ENCODE measurements around the gene RUVBL1. TPM values are rescaled to one million over a fixed set of nuclear protein-coding genes. Genes with fewer than 3 reads are reported as not detected.

RUVBL1 gene
- total RNA-seq, 1 experiment from 2014 or later, result 94.9 TPM

DNA sequence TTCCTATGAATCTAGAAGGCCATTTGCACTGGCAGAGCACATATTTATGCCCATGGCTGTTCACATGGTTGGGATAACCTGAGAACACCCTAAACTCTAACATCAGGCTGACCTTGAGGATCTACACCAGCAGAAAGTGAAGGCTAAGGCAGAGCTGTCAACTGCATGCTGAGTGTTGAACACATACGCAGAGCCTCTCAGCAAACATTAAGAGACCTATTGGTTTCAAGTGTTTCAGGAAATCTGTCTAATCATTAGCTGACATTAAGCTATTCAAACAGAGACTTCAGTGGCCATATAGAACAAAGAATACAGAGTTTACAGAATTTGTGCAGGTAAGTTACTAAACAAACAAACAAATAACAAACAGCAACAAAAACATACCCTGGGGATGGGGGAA, 87.5 kb downstream of the RUVBL1 start:
- H3F3A ChIP-seq (ENCODE audit: low read length, unreplicated experiment), result no peaks in the 10 kb centered on the region
- H3K4me2 ChIP-seq (ENCODE audit: low read length), result no peak overlapping the region
- intact Hi-C loops (cut with micrococcal nuclease), result no loop called here
- no peak overlapping the region for H2AFZ ChIP-seq (ENCODE audit: low read length)
- no peak overlapping the region for H3K27ac ChIP-seq (ENCODE audit: low read length)
- no peaks in the 10 kb centered on the region for H3K79me2 ChIP-seq (ENCODE audit: low read length)
- DNase-seq (no peak), ATAC-seq (no peak)
- ChIA-PET POLR2A (ENCODE audit: unreplicated experiment) (no interaction called here), CTCF (no interaction called here)
- no peaks in the 10 kb centered on the region for H3K9me2 ChIP-seq (replicated peaks; ENCODE audit: low read length)
- H3K9me3 ChIP-seq (ENCODE audit: low read length), result no peaks in the 10 kb centered on the region
- H3K9ac ChIP-seq (ENCODE audit: low read length), result no peak overlapping the region
- H4K20me1 ChIP-seq (ENCODE audit: low read length), result no peaks in the 10 kb centered on the region
- H3K4me3 ChIP-seq (ENCODE audit: low read length), result no peak overlapping the region
- TF ChIP-seq, protein P1, sequence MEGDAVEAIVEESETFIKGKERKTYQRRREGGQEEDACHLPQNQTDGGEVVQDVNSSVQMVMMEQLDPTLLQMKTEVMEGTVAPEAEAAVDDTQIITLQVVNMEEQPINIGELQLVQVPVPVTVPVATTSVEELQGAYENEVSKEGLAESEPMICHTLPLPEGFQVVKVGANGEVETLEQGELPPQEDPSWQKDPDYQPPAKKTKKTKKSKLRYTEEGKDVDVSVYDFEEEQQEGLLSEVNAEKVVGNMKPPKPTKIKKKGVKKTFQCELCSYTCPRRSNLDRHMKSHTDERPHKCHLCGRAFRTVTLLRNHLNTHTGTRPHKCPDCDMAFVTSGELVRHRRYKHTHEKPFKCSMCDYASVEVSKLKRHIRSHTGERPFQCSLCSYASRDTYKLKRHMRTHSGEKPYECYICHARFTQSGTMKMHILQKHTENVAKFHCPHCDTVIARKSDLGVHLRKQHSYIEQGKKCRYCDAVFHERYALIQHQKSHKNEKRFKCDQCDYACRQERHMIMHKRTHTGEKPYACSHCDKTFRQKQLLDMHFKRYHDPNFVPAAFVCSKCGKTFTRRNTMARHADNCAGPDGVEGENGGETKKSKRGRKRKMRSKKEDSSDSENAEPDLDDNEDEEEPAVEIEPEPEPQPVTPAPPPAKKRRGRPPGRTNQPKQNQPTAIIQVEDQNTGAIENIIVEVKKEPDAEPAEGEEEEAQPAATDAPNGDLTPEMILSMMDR (conservative IDR thresholded peaks at IDR 0.05; ENCODE audit: low read depth, low read length), result no peak
- TF ChIP-seq EZH2phosphoT487 (IDR thresholded peaks at IDR 0.05; ENCODE audit: borderline replicate concordance, low read length), result no peak
- no peak for TF ChIP-seq EZH2 (IDR thresholded peaks at IDR 0.05; ENCODE audit: low read length, unreplicated experiment)
- H3K36me3 ChIP-seq (ENCODE audit: low read depth, low read length), result no peaks in the 10 kb centered on the region
- no peaks in the 10 kb centered on the region for H3K27me3 ChIP-seq (ENCODE audit: low read length)
- H3K4me1 ChIP-seq (ENCODE audit: insufficient read depth, low read length), result no peaks in the 10 kb centered on the region; the same call in 1 of the 2 replicates
- no TSS peak for BruUV-seq (replicated peaks)

GRCh38 chr3:128033102-128033501, 90.5 kb downstream of the RUVBL1 start:
- ATAC-seq (peak; percentile 54; the same call in 1 of the 2 replicates), DNase-seq (peak; percentile 51)
- no peaks in the 10 kb centered on the region for H3K27me3 ChIP-seq (ENCODE audit: low read length)
- H3K4me1 ChIP-seq (ENCODE audit: insufficient read depth, low read length), result no peaks in the 10 kb centered on the region; the same call in 1 of the 2 replicates
- no peak overlapping the region for H3K9ac ChIP-seq (ENCODE audit: low read length)
- POLR2A ChIA-PET (ENCODE audit: unreplicated experiment), result no interaction called here
- no peaks in the 10 kb centered on the region for H3K9me3 ChIP-seq (ENCODE audit: low read length)
- TF ChIP-seq, protein P1 (conservative IDR thresholded peaks at IDR 0.05; ENCODE audit: low read depth, low read length), result no peak
- no TSS peak for BruUV-seq (replicated peaks)
- H2AFZ ChIP-seq (ENCODE audit: low read length), result no peak overlapping the region
- H3K79me2 ChIP-seq (ENCODE audit: low read length), result no peaks in the 10 kb centered on the region
- no peak overlapping the region for H3K4me3 ChIP-seq (ENCODE audit: low read length)
- intact Hi-C loops (cut with micrococcal nuclease), result no loop called here
- H4K20me1 ChIP-seq (ENCODE audit: low read length), result no peaks in the 10 kb centered on the region
- H3F3A ChIP-seq (ENCODE audit: low read length, unreplicated experiment), result no peaks in the 10 kb centered on the region
- no peaks in the 10 kb centered on the region for H3K9me2 ChIP-seq (replicated peaks; ENCODE audit: low read length)
- H3K36me3 ChIP-seq (ENCODE audit: low read depth, low read length), result no peaks in the 10 kb centered on the region
- no peak overlapping the region for H3K4me2 ChIP-seq (ENCODE audit: low read length)
- CTCF ChIA-PET, result no interaction called here
- H3K27ac ChIP-seq (ENCODE audit: low read length), result no peak overlapping the region

Other genes with a start within 250 kb of the RUVBL1 start
- not detected in 2 replicates for gene KBTBD12, start 208.6 kb downstream of the RUVBL1 start, total RNA-seq (2014; rRNA removed)
- 182 and 184 TPM in 2 replicates for gene SEC61A1, start 71.4 kb downstream of the RUVBL1 start, total RNA-seq (2014; rRNA removed)
- 9.6 and 11.6 TPM in 2 replicates for gene EEFSEC, start 29.7 kb upstream of the RUVBL1 start, total RNA-seq (2014; rRNA removed)

All from PC-3 (cell line).